ENCODE measurements around the gene ETF1.

Gene ETF1

DNA sequence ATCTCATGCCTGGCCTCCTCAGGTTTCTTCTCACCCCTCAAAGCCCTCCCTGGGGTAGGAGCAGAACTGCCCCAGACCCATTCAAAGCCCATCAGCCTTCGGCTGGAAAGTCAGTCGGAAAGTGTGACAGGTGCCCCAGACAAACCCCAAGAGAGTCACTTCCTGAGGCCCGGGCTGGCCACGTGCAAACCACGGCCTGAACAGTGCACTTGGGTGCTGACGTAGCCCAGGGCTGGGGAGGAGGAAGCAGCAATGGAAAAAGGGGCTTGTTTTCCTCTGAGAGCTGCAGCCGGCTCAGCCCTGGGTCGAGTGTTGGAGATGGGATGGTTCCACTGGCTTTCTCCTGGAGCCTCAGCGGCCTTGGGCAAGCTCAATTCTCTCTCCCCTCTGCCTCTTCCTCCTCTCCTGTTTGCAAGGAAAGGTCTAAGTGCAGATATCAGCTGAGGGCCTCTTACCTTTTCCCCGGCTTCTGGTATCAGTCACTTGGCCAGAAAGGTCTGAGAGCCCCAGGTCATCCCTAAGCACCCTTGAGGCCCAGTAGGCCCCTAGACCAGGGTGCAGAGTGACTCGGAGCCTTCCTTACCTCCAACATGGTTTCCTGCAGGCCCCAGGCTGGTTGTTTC, 83.6 kb downstream of the ETF1 start:
- Histone ChIP-seq H3K36me3 (ENCODE audit: insufficient read depth, low read length) (no peaks in the 10 kb centered on the region), H3K27ac (ENCODE audit: low read depth, low read length) (no peak overlapping the region), H3K27me3 (ENCODE audit: insufficient read depth, low read length) (no peaks in the 10 kb centered on the region), H3K4me3 (ENCODE audit: low read length) (no peak overlapping the region), H3K9ac (ENCODE audit: low read depth, low read length) (no peak overlapping the region), H3K4me1 (ENCODE audit: insufficient read depth, low read length) (peaks cover 9% of the 10 kb centered on the region), H3K9me3 (ENCODE audit: insufficient read depth, low read depth, low read length) (no peaks in the 10 kb centered on the region)
- 91% methylated on average over 11 of the region's 11 CpGs for WGBS

DNA sequence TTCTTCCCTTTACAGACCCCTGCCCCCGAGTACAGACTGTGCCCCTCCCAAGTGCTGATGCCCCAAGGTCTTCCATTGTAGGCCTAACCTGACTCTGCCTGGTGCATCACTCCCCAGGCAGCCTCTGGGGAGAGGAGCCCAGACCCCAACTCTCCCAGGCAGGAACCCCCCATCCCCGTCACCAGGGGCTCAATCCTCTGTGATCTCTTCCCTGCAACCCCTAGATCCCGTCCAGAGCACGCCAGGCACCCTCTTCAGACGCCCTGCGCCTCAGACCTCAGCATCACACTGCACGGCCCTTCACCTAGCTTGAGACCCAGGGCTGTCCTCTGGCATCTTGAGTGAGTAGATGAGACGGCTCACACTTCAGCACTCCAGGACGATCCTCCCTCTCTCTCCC, 84.2 kb downstream of the ETF1 start:
- no peak overlapping the region for H3K4me3 ChIP-seq (ENCODE audit: low read length)
- H3K27me3 ChIP-seq (ENCODE audit: insufficient read depth, low read length): no peaks in the 10 kb centered on the region
- no peaks in the 10 kb centered on the region for H3K36me3 ChIP-seq (ENCODE audit: insufficient read depth, low read length)
- H3K4me1 ChIP-seq (ENCODE audit: insufficient read depth, low read length): peaks cover 9% of the 10 kb centered on the region
- H3K9ac ChIP-seq (ENCODE audit: low read depth, low read length): no peak overlapping the region
- H3K9me3 ChIP-seq (ENCODE audit: insufficient read depth, low read depth, low read length): no peaks in the 10 kb centered on the region
- no peak overlapping the region for H3K27ac ChIP-seq (ENCODE audit: low read depth, low read length)
- WGBS: 86% methylated on average over 9 of the region's 9 CpGs

DNA sequence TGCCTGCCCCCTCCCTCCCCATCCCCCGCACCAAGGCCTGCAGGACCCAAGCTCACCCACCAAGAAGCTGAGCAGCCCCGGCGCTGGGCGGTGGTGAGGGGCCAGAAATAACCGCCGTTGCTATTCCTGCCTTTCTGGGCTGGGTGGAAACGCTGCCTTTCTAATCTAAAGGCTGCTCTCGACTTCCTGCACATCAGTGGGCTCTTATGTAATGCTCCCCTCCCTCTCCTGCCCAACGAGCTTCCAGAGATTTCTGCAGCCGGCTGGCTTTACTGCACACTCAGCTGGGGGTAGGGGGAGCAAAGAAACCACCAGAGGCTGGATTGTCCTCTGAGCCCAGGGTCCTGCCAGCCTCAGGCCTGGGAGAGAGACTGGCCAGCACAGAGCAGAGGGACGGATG, 84.7 kb downstream of the ETF1 start:
- Histone ChIP-seq H3K36me3 (ENCODE audit: insufficient read depth, low read length) (no peaks in the 10 kb centered on the region), H3K9me3 (ENCODE audit: insufficient read depth, low read depth, low read length) (no peaks in the 10 kb centered on the region), H3K9ac (ENCODE audit: low read depth, low read length) (no peak overlapping the region), H3K27ac (ENCODE audit: low read depth, low read length) (no peak overlapping the region), H3K27me3 (ENCODE audit: insufficient read depth, low read length) (no peaks in the 10 kb centered on the region), H3K4me3 (ENCODE audit: low read length) (no peak overlapping the region), H3K4me1 (ENCODE audit: insufficient read depth, low read length) (peaks cover 9% of the 10 kb centered on the region)
- WGBS: 89% methylated on average over 11 of the region's 11 CpGs

DNA sequence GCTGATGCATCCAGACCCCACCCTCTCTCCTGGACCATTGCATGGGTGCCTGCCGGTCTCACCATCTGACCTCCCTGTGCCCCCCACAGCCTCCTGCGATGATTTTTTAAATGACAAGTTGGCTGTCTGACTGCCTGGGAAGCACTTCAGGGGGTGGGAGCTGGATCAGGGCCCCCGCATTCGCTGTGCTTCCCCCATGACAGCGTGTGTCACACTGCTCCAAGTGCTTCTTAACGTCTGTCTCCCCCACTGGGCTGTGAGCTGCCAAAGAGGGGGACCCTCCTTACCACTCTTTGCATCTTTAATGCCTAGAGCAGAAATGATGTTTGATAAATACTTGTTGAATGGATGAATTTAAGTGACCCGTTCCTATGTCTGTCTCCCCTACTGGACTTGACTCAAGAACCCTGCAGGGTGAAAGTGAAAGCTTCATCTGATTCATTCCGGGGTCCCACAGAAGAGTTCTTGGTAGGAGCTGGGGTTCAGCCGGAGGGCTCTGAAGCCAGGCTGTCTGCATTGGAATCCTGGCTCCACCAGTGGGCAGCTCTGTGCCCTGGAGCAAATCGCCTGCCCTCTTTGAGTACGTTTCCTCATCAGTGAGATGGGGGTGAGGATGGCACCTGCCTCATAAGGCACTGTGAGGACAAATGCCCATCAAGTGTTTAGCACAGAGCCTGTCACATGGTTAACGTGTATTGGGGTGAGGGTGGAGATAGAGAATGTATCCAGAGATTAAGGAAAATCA, 85.3 kb downstream of the ETF1 start:
- H3K9ac ChIP-seq (ENCODE audit: low read depth, low read length): no peak overlapping the region
- no peak overlapping the region for H3K4me3 ChIP-seq (ENCODE audit: low read length)
- H3K27me3 ChIP-seq (ENCODE audit: insufficient read depth, low read length): no peaks in the 10 kb centered on the region
- no peaks in the 10 kb centered on the region for H3K36me3 ChIP-seq (ENCODE audit: insufficient read depth, low read length)
- peaks cover 9% of the 10 kb centered on the region for H3K4me1 ChIP-seq (ENCODE audit: insufficient read depth, low read length)
- 89% methylated on average over 12 of the region's 12 CpGs for WGBS
- H3K27ac ChIP-seq (ENCODE audit: low read depth, low read length): no peak overlapping the region
- H3K9me3 ChIP-seq (ENCODE audit: insufficient read depth, low read depth, low read length): no peaks in the 10 kb centered on the region

Data from HUES64 (cell line).